Measurements from ENCODE around the gene SLC23A2. TPM values are rescaled to one million over a fixed set of nuclear protein-coding genes. Genes with fewer than 3 reads are reported as not detected.

SLC23A2 gene
- polyA plus RNA-seq, 3 donors: 3.3 to 28.4 (median 6.4) TPM

- no peak overlapping the region for H3K27ac Mint-ChIP-seq
- no peak for DNase-seq
- no peak overlapping the region for H3K4me3 Mint-ChIP-seq
Observed at GRCh38 chr20:4985658-4986057, 15.7 kb downstream of the SLC23A2 start.

GRCh38 chr20:4982281-4982680 is 19.0 kb downstream of the SLC23A2 start:
- no peaks in the 10 kb centered on the region for H3K27me3 Mint-ChIP-seq (ENCODE audit: low read depth in 3 of 3)
- WGBS (ENCODE audit: insufficient coverage): no CpG with 5 or more reads among the region's 4 CpGs
- H2AFZ ChIP-seq (ENCODE audit: insufficient read depth, low read depth, low read length, poor library complexity, severe bottlenecking): no peak overlapping the region
- peaks cover 97% of the 10 kb centered on the region for H3K79me2 ChIP-seq (ENCODE audit: insufficient read depth, low read length)
- H3K9ac ChIP-seq (ENCODE audit: insufficient read depth, low read length, poor library complexity, severe bottlenecking): no peak overlapping the region
- H3K4me2 ChIP-seq (replicated peaks; ENCODE audit: extremely low read depth, low read length, poor library complexity, severe bottlenecking): no peak overlapping the region
- intact Hi-C loops (cut with micrococcal nuclease): no loop called here
- H3K4me1 ChIP-seq (ENCODE audit: control insufficient read depth in 1 of 2, insufficient read depth in 2 of 2, low read length in 2 of 2): no peaks in the 10 kb centered on the region
- H3K27ac Mint-ChIP-seq: no peak overlapping the region
- H3K36me3 Mint-ChIP-seq: peaks cover 17 to 26% of the 10 kb centered on the region in 2 donors
- H3K36me3 ChIP-seq (replicated peaks in 1 of 2; ENCODE audit: control insufficient read depth in 1 of 2, insufficient read depth in 2 of 2, low read length in 2 of 2): no peaks in the 10 kb centered on the region
- no peak overlapping the region for H3K27ac ChIP-seq (ENCODE audit: low read depth in 1 of 2, low read length in 2 of 2)
- H4K20me1 ChIP-seq (ENCODE audit: insufficient read depth, low read length): peaks cover 72% of the 10 kb centered on the region
- no peaks in the 10 kb centered on the region for H3K9me3 ChIP-seq (replicated peaks in 1 of 2; ENCODE audit: control insufficient read depth in 1 of 2, insufficient read depth in 1 of 2, low read length in 2 of 2)
- no peak for DNase-seq
- peaks cover 6% of the 10 kb centered on the region for H3K4me1 Mint-ChIP-seq
- TF ChIP-seq CTCF (IDR thresholded peaks at IDR 0.05): no peak
- H3K27me3 ChIP-seq (ENCODE audit: control insufficient read depth in 2 of 2, insufficient read depth in 2 of 2, low read length in 2 of 2): no peaks in the 10 kb centered on the region
- H3K4me3 ChIP-seq (replicated peaks in 1 of 3; ENCODE audit: low read depth in 2 of 3, low read length in 3 of 3): no peak overlapping the region
- H3K9me3 Mint-ChIP-seq: no peaks in the 10 kb centered on the region
- H3K4me3 Mint-ChIP-seq: no peak overlapping the region

More at GRCh38 chr20:4985658-4986057, 15.7 kb downstream of the SLC23A2 start:
- intact Hi-C loops (cut with micrococcal nuclease): no loop called here
- no peaks in the 10 kb centered on the region for H3K4me1 ChIP-seq (ENCODE audit: control insufficient read depth in 1 of 2, insufficient read depth in 2 of 2, low read length in 2 of 2)
- H3K27me3 ChIP-seq (ENCODE audit: control insufficient read depth in 2 of 2, insufficient read depth in 2 of 2, low read length in 2 of 2): no peaks in the 10 kb centered on the region
- H2AFZ ChIP-seq (ENCODE audit: insufficient read depth, low read depth, low read length, poor library complexity, severe bottlenecking): no peak overlapping the region
- no peak for TF ChIP-seq CTCF (IDR thresholded peaks at IDR 0.05)
- peaks cover 81% of the 10 kb centered on the region for H4K20me1 ChIP-seq (ENCODE audit: insufficient read depth, low read length)
- no peaks in the 10 kb centered on the region for H3K9me3 ChIP-seq (replicated peaks in 1 of 2; ENCODE audit: control insufficient read depth in 1 of 2, insufficient read depth in 1 of 2, low read length in 2 of 2)
- peaks cover 17% of the 10 kb centered on the region for H3K4me1 Mint-ChIP-seq
- H3K4me2 ChIP-seq (replicated peaks; ENCODE audit: extremely low read depth, low read length, poor library complexity, severe bottlenecking): no peak overlapping the region
- no peak overlapping the region for H3K4me3 ChIP-seq (replicated peaks in 1 of 3; ENCODE audit: low read depth in 2 of 3, low read length in 3 of 3)
- no CpG with 5 or more reads among the region's 3 CpGs for WGBS (ENCODE audit: insufficient coverage)
- peaks cover 17 to 27% of the 10 kb centered on the region in 2 donors for H3K36me3 Mint-ChIP-seq
- no peak overlapping the region for H3K9ac ChIP-seq (ENCODE audit: insufficient read depth, low read length, poor library complexity, severe bottlenecking)
- H3K27me3 Mint-ChIP-seq (ENCODE audit: low read depth in 3 of 3): no peaks in the 10 kb centered on the region
- H3K27ac ChIP-seq (ENCODE audit: low read depth in 1 of 2, low read length in 2 of 2): no peak overlapping the region
- no peaks in the 10 kb centered on the region for H3K9me3 Mint-ChIP-seq
- H3K36me3 ChIP-seq (replicated peaks in 1 of 2; ENCODE audit: control insufficient read depth in 1 of 2, insufficient read depth in 2 of 2, low read length in 2 of 2): no peaks in the 10 kb centered on the region
- H3K79me2 ChIP-seq (ENCODE audit: insufficient read depth, low read length): peaks cover 97% of the 10 kb centered on the region
